NCI-H446 (cell line): ENCODE data around the gene MRGPRG.

Experiments
- DNase-seq, 2 experiments: peaks; one replicate each; lab custom pipeline; 2025; lab: John Stamatoyannopoulos, UW

The MRGPRG gene

GRCh38 chr11:3194016-3194816, 24.4 kb downstream of the MRGPRG start:
- no peak for DNase-seq

GRCh38 chr11:3193373-3194015, 25.1 kb downstream of the MRGPRG start:
- no peak for DNase-seq

- DNase-seq: no peak
These were observed 25.9 kb downstream of the MRGPRG start for GRCh38 chr11:3192511-3193372.

- DNase-seq: no peak
These were observed 26.9 kb downstream of the MRGPRG start for GRCh38 chr11:3191586-3192324.

- no peak for DNase-seq
These were observed 28.0 kb downstream of the MRGPRG start for GRCh38 chr11:3190600-3190999.

GRCh38 chr11:3189886-3190583, 28.6 kb downstream of the MRGPRG start:
- no peak for DNase-seq

- no peak for DNase-seq
These were observed 29.3 kb downstream of the MRGPRG start for GRCh38 chr11:3189196-3189843.

- DNase-seq: no peak
These were observed 30.0 kb downstream of the MRGPRG start for GRCh38 chr11:3188496-3189195.

- no peak for DNase-seq
These were observed 32.3 kb downstream of the MRGPRG start for GRCh38 chr11:3186166-3186953.

- DNase-seq: no peak
These were observed 33.8 kb downstream of the MRGPRG start for GRCh38 chr11:3184732-3185347.

- DNase-seq: no peak
These were observed 35.1 kb downstream of the MRGPRG start for GRCh38 chr11:3183523-3183922.

- no peak for DNase-seq
These were observed 36.2 kb downstream of the MRGPRG start for GRCh38 chr11:3182462-3182852.

GRCh38 chr11:3181725-3182461, 36.7 kb downstream of the MRGPRG start:
- no peak for DNase-seq

- no peak for DNase-seq
These were observed 37.7 kb downstream of the MRGPRG start for GRCh38 chr11:3180869-3181268.

- DNase-seq: no peak
These were observed 40.3 kb downstream of the MRGPRG start for GRCh38 chr11:3178349-3178748.

- no peak for DNase-seq
These were observed 40.7 kb downstream of the MRGPRG start for GRCh38 chr11:3177931-3178330.

GRCh38 chr11:3176487-3176886, 42.1 kb downstream of the MRGPRG start:
- DNase-seq: no peak

GRCh38 chr11:3175194-3175593, 43.4 kb downstream of the MRGPRG start:
- DNase-seq: no peak
